Gastroesophageal sphincter (tissue), 4 donors: Measurements from ENCODE around the gene PGBD4. TPM values are rescaled to one million over a fixed set of nuclear protein-coding genes. Genes with fewer than 3 reads are reported as not detected.
"Not testable (repeated sequence)": the region's sequence is repeated elsewhere in the genome, so short reads cannot be mapped to it uniquely, and the experiment has no call there.

Experiments used
- ATAC-seq: fragments of 150-250 bp; one replicate; pipeline ENCODE4 v1.9.1; 2016; ENCODE audit warnings: mild to moderate bottlenecking, moderate library complexity
- H3K27ac ChIP-seq, 4 donors: fragments of 200-600 bp; sonication (generic) in 3 of 4; 1 replicate in 3 of 4; 2 replicates in 1 of 4; pipeline ENCODE4 v1.5.1; 2016 to 2019
- H3K27me3 ChIP-seq: fragments of 200-600 bp; sonication (generic); one replicate; pipeline ENCODE4 v1.5.1; 2019
- H3K36me3 ChIP-seq, 2 donors: fragments of 200-600 bp; sonication (generic); one replicate each; pipeline ENCODE4 v1.5.1; 2019; ENCODE audit warnings: control low read depth in 1 of 2
- H3K4me1 ChIP-seq, 3 donors: fragments of 200-600 bp; sonication (generic); 1 replicate in 2 of 3; 2 replicates in 1 of 3; pipeline ENCODE4 v1.5.1; 2016 to 2019; ENCODE audit warnings: control low read depth in 2 of 3
- H3K4me3 ChIP-seq, 2 donors: fragments of 200-600 bp; sonication (generic); one replicate each; pipeline ENCODE4 v1.5.1; 2019; ENCODE audit warnings: mild to moderate bottlenecking in 1 of 2, moderate library complexity in 1 of 2
- H3K9me3 ChIP-seq, 3 donors: fragments of 200-600 bp; sonication (generic); one replicate each; pipeline ENCODE4 v1.5.1; 2017 to 2019; ENCODE audit warnings: control low read depth in 2 of 3
- CTCF ChIP-seq, 4 experiments: fragments of 200-600 bp in 2 of 4; fragments of 450-650 bp in 2 of 4; sonication (generic) in 1 of 4; IDR thresholded peaks; one replicate each; pipeline ENCODE4 v1.5.1; 2017 to 2019; ENCODE audit warnings: antibody characterized with exemption in 4 of 4, mild to moderate bottlenecking in 2 of 4, moderate library complexity in 2 of 4
- EP300 ChIP-seq: sonication (generic); formaldehyde crosslinking; IDR thresholded peaks from one replicate; pipeline ENCODE4 v1.6.1; 2017; ENCODE audit warnings: antibody characterized with exemption, mild to moderate bottlenecking
- POLR2A ChIP-seq, 2 donors: fragments of 450-650 bp; IDR thresholded peaks; one replicate each; pipeline ENCODE4 v1.6.1; 2017; ENCODE audit warnings: antibody characterized with exemption in 2 of 2, mild to moderate bottlenecking in 2 of 2, moderate library complexity in 1 of 2
- POLR2AphosphoS5 ChIP-seq: sonication (generic); formaldehyde crosslinking; IDR thresholded peaks from one replicate; pipeline ENCODE4 v1.6.1; 2017; ENCODE audit warnings: antibody characterized with exemption
- WGBS, 2 donors: methylation state at CpG; one replicate each; pipeline ENCODE4 v1.1.5; 2018; ENCODE audit warnings: low coverage in 1 of 2; 5-methylcytosine and 5-hydroxymethylcytosine counted together
- total RNA-seq, 4 donors: library from RNA; depleted of rRNA; stranded (reverse); fragments of >200 nt; gene quantifications; one replicate each; pipeline ENCODE4 v1.1.0, GENCODE V29; 2016

PGBD4 gene
- total RNA-seq, 4 donors from 2014 or later = 0.82 to 1.6 (median 1.4) TPM

- Histone ChIP-seq H3K27ac (no peak overlapping the region), H3K4me1 (no peaks in the 10 kb centered on the region), H3K36me3 (no peaks in the 10 kb centered on the region), H3K27me3 (peaks cover 22% of the 10 kb centered on the region), H3K9me3 (no peaks in the 10 kb centered on the region), H3K4me3 (no peak overlapping the region)
- WGBS, 2 donors = 73 to 81% methylated on average over 4 of the region's 4 CpGs
- ATAC-seq = no peak
- no peak for TF ChIP-seq POLR2A (IDR thresholded peaks at IDR 0.05)
- no peak for TF ChIP-seq EP300
- no peak for TF ChIP-seq CTCF (IDR thresholded peaks at IDR 0.05)
- TF ChIP-seq POLR2AphosphoS5 = no peak
These were observed 17.4 kb downstream of the PGBD4 start for GRCh38 chr15:34119291-34119690.

GRCh38 chr15:34120420-34120819 lies 18.5 kb downstream of the PGBD4 start:
- H3K4me1 ChIP-seq, H3K4me3 ChIP-seq, H3K9me3 ChIP-seq, ATAC-seq, H3K27ac ChIP-seq, H3K36me3 ChIP-seq: not testable (repeated sequence)
- WGBS, 2 donors = 71 to 80% methylated on average over 1 to 2 of the region's 2 CpGs
- H3K27me3 ChIP-seq = peaks cover 12% of the 10 kb centered on the region

- not testable (repeated sequence) for H3K36me3 ChIP-seq, H3K27me3 ChIP-seq, H3K4me1 ChIP-seq, ATAC-seq, H3K27ac ChIP-seq, H3K9me3 ChIP-seq, H3K4me3 ChIP-seq
- 76 to 81% methylated on average over 7 to 9 of the region's 12 CpGs for WGBS, 2 donors
These were observed 19.9 kb downstream of the PGBD4 start for GRCh38 chr15:34121786-34122185.

GRCh38 chr15:34122771-34123183 lies 20.9 kb downstream of the PGBD4 start:
- 54 to 58% methylated on average over 4 to 6 of the region's 6 CpGs for WGBS, 2 donors
- Histone ChIP-seq H3K4me3 (no peak overlapping the region), H3K36me3 (no peaks in the 10 kb centered on the region), H3K9me3 (no peaks in the 10 kb centered on the region), H3K4me1 (no peaks in the 10 kb centered on the region), H3K27me3 (peaks cover 3% of the 10 kb centered on the region), H3K27ac (no peak overlapping the region)
- TF ChIP-seq EP300 (no peak), POLR2A (IDR thresholded peaks at IDR 0.05) (no peak), CTCF (IDR thresholded peaks at IDR 0.05) (no peak), POLR2AphosphoS5 (no peak)
- no peak for ATAC-seq

- ATAC-seq = no peak
- Histone ChIP-seq H3K27me3 (no peaks in the 10 kb centered on the region), H3K27ac (no peak overlapping the region), H3K4me1 (no peaks in the 10 kb centered on the region), H3K36me3 (no peaks in the 10 kb centered on the region), H3K4me3 (no peak overlapping the region), H3K9me3 (no peaks in the 10 kb centered on the region)
- no peak for TF ChIP-seq POLR2AphosphoS5
- TF ChIP-seq CTCF (IDR thresholded peaks at IDR 0.05) = no peak
- TF ChIP-seq POLR2A (IDR thresholded peaks at IDR 0.05) = no peak
- no peak for TF ChIP-seq EP300
- 43 to 77% methylated on average over 2 to 4 of the region's 4 CpGs for WGBS, 2 donors
These were observed 22.8 kb downstream of the PGBD4 start for GRCh38 chr15:34124651-34125050.

GRCh38 chr15:34125945-34126344 lies 24.1 kb downstream of the PGBD4 start:
- no peaks in the 10 kb centered on the region for H3K4me1 ChIP-seq
- ATAC-seq = no peak
- TF ChIP-seq POLR2A (IDR thresholded peaks at IDR 0.05) = no peak
- TF ChIP-seq EP300 = no peak
- TF ChIP-seq CTCF (IDR thresholded peaks at IDR 0.05) = no peak
- no peak for TF ChIP-seq POLR2AphosphoS5
- H3K9me3 ChIP-seq = no peaks in the 10 kb centered on the region
- 56 to 71% methylated on average over 1 of the region's 1 CpG for WGBS, 2 donors
- H3K27ac ChIP-seq = no peak overlapping the region
- no peaks in the 10 kb centered on the region for H3K36me3 ChIP-seq
- H3K4me3 ChIP-seq = no peak overlapping the region
- H3K27me3 ChIP-seq = no peaks in the 10 kb centered on the region
